NCI-H748 (cell line): ENCODE measurements around the gene CDC6.
"Not testable (repeated sequence)": the region's sequence is repeated elsewhere in the genome, so short reads cannot be mapped to it uniquely, and the experiment has no call there.

Experiments used
- DNase-seq: peaks from one replicate; lab custom pipeline; 2025; ENCODE audit not compliant: unreplicated experiment; lab: John Stamatoyannopoulos, UW

CDC6 gene

GRCh38 chr17:40287159-40287493, 553 bp upstream of the CDC6 start:
- no peak for DNase-seq

GRCh38 chr17:40290629-40291280, 3.1 kb downstream of the CDC6 start:
- DNase-seq = peak; percentile 43

- no peak for DNase-seq
These were observed 3.6 kb downstream of the CDC6 start for GRCh38 chr17:40291281-40291664.

- DNase-seq = no peak
These were observed 5.7 kb downstream of the CDC6 start for GRCh38 chr17:40293363-40293762.

- DNase-seq = no peak
These were observed 8.1 kb downstream of the CDC6 start for GRCh38 chr17:40295488-40296436.

- DNase-seq = no peak
These were observed 9.8 kb downstream of the CDC6 start for GRCh38 chr17:40297511-40297910.

GRCh38 chr17:40298726-40299125, 11.0 kb downstream of the CDC6 start:
- DNase-seq = no peak

GRCh38 chr17:40299159-40299757, 11.6 kb downstream of the CDC6 start:
- DNase-seq = not testable (repeated sequence)

- DNase-seq = no peak
These were observed 13.6 kb downstream of the CDC6 start for GRCh38 chr17:40301315-40301714.

- DNase-seq = peak; percentile 20
These were observed 15.5 kb downstream of the CDC6 start for GRCh38 chr17:40303009-40303657.

GRCh38 chr17:40303708-40304551, 16.3 kb downstream of the CDC6 start:
- peak; percentile 29 for DNase-seq

- DNase-seq = not testable (repeated sequence)
These were observed 16.8 kb downstream of the CDC6 start for GRCh38 chr17:40304552-40304863.

GRCh38 chr17:40304866-40305265, 17.2 kb downstream of the CDC6 start:
- not testable (repeated sequence) for DNase-seq

GRCh38 chr17:40306395-40306794, 18.7 kb downstream of the CDC6 start:
- DNase-seq = no peak

- no peak for DNase-seq
These were observed 19.5 kb downstream of the CDC6 start for GRCh38 chr17:40307001-40307730.

- DNase-seq = no peak
These were observed 20.1 kb downstream of the CDC6 start for GRCh38 chr17:40307740-40308239.

GRCh38 chr17:40309031-40309948, 21.6 kb downstream of the CDC6 start, which contains the start of gene RARA:
RARA (plus strand) TSS chr17:40309180; CDS start chr17:40331219, 22,039 bp downstream.
- peak; percentile 57 for DNase-seq

GRCh38 chr17:40309949-40310510, 22.4 kb downstream of the CDC6 start:
- DNase-seq = no peak
